HG03139 (cell line): ENCODE data around the gene C1QTNF7.

ENCODE experiments used
- ATAC-seq: cut with Tn5 transposase; IDR thresholded peaks from one replicate; pipeline ENCODE4 v1.9.1; 2021; ENCODE audit not compliant: unreplicated experiment

The C1QTNF7 gene

DNA sequence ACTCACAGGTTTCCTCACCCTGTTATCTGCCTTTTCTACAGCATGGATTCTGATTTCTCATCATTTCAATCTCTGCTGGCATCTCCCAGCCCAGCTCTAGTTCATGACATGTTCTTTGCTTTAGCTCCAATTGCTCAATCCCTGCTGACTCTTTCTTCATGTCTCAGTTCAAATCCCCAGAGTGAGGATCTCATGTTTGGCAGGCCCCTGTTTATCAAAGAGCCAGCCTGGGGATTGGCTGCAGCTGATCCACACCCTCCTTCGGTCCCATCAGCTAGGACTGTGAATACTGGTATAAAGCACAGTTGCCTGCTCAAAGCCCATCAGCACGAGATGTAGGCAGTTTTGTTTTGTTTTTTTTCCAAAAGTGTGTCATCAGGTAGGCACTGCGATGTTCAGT lies 27.5 kb downstream of the C1QTNF7 start:
- ATAC-seq, result no peak

DNA sequence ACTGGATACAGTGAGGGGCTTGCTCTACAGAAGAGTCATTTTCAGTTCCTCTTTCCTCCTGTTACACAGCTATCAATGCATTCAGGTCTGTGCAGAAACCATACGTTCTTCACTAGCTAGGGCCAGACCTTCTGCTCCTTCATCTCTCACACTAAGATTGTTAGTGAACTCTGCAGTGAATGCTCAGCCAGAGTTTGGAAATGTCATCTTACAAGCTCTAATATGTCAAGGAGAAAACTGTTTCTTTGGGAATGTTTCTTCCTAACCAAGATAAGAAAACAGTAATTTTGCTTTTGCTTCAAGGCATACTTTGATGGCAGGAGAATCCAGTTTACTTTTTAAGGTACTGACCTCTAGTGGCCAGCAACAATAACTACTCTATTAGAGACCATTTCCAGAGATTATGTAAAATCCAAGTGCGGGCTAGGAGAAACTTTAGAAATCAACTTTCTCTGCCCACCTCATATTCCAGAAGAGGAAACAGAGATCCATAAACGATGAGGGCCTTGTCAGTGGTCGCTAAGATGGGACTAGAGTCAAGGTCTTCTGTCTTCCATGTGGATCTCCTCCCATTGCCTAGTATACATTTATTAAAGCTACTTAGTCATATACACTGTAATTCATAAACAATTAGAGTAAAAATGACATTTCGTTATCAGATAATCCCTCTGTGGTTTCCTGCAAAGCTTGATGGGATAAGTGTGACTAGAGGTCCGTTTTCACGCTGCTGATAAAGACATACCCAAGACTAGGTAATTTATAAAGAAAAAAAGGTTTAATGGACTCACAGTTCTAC lies 29.8 kb downstream of the C1QTNF7 start:
- ATAC-seq, result peak; percentile 93

DNA sequence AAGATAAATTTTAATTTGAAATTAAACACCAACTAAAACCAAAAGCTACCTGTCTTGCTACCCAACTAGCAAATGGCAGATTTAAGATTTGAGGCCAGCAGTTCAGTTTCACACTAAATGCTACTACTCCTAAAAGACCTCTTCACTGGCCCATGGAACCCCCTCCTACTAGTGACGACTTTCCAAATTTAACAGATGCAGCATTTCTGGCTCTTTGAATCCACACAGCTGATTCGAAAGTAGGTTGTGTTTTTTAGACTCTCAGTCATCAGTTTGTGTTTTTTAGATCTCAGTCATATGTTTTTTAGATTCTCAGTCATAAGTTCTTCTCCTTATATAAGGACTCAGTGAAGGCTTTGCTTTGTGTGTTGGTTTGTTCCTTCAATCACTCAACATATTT lies 30.8 kb downstream of the C1QTNF7 start:
- no peak for ATAC-seq

DNA sequence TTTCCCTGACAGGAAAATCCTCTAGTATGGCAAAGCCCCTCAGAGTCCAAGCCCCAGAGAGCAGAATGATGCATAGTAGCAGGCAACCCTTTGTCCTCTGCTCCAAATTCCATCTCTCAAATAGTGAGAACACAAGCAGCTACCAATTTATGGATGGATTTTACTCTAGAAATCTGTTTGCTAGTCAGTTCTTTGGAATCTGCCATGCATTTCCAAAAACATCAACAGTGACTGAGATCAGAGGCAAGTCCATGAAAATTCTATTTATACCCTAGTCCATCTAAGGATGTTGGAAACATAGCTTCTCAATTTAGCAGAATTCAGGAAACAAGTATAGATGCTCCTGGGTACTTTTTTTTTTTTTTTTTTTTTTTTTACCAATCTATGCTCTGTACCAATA lies 31.9 kb downstream of the C1QTNF7 start:
- no peak for ATAC-seq

- ATAC-seq, result no peak
Measured at GRCh38 chr4:15466596-15466995, 38.8 kb downstream of the C1QTNF7 start.

DNA sequence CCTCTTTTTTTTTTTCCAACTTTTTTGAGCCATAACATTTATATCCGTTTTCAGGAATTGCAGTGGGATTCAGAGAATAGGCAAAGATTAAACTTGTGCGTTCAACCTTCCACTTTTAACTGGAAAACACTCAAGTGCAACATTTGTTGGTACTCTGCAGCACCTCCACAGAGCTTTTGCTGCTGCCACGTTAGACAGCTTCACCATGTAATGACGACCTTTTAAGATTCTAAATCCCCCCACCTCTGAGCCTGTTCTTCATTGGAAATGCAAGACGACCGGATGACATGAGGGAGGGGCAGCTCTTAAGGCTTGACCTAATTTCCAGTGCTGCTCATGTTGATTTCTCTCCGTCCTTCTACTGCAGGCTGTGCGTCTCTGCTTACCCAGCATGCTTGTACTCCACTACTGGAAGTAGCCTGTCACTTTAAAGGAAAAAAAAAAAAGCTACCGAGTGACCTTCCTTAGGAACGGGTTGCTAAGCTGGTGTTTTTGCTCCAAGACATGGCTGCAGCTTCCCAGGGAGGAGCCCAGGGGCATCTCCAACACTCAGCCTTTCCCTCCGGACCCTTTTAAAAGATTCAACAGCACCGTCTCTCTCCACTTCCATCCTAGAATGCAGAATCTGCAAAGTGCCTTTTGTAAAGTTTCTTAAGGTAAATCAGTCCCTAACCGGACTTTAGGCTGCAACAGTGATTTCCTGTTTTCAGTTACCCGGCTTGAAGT lies 41.7 kb downstream of the C1QTNF7 start, which contains the start of gene CC2D2A:
Gene CC2D2A (plus strand): TSS at position 481 of the 726 bp plus-strand sequence. CDS start 6,051 bp downstream, outside the sequence.
- ATAC-seq, result no peak

DNA sequence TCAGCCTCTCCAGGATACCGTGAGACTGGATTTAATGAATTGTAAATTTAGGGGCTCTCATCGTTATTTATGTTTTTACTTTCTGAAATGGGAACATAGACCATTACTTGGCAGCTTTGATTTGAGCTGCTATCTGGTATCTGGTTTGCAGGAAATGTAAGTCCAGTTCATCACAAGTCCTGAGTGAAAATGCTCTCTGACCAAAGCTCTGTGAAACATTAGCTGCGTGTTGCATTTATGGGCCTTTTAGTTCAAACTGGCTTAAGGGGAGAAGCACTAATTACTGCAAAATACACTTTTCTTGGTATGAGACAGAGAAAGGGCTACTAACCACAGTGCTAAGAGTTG lies 42.3 kb downstream of the C1QTNF7 start:
- ATAC-seq, result no peak

DNA sequence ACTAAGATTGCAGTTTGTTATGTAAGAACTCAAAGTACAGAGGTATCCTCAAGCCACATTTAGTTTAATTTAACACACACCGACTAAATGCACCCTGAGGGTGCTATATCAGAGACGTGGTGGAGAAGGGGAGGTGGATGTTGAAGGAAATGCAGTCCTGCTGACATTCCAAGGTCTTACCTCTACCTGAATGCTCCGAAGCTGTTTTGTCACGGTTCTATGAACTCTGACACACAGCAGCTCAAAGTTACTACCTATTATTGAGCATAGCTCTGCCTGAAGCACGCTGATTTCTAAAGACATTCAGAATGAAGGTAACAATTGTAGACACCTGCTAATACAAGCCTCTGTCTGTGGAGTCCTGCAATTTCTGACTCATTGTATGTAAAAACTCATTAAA lies 48.6 kb downstream of the C1QTNF7 start:
- no peak for ATAC-seq

- ATAC-seq, result no peak
Measured at GRCh38 chr4:15478724-15479088, 50.9 kb downstream of the C1QTNF7 start.

- no peak for ATAC-seq
Measured at GRCh38 chr4:15479089-15479912, 51.5 kb downstream of the C1QTNF7 start.

DNA sequence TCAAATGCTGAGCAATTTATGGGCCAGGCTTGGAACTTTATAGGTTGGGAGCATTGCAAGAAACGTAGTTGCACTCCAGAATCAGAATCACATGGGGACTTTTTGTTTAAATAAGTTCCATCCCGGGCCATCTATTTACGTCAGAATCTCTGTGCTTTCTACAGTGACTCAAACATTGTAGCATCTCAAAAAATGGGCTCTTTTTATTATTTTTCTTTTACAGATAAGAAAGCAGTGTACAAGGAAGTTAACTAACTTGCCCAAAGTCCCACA lies 52.0 kb downstream of the C1QTNF7 start:
- ATAC-seq, result no peak

DNA sequence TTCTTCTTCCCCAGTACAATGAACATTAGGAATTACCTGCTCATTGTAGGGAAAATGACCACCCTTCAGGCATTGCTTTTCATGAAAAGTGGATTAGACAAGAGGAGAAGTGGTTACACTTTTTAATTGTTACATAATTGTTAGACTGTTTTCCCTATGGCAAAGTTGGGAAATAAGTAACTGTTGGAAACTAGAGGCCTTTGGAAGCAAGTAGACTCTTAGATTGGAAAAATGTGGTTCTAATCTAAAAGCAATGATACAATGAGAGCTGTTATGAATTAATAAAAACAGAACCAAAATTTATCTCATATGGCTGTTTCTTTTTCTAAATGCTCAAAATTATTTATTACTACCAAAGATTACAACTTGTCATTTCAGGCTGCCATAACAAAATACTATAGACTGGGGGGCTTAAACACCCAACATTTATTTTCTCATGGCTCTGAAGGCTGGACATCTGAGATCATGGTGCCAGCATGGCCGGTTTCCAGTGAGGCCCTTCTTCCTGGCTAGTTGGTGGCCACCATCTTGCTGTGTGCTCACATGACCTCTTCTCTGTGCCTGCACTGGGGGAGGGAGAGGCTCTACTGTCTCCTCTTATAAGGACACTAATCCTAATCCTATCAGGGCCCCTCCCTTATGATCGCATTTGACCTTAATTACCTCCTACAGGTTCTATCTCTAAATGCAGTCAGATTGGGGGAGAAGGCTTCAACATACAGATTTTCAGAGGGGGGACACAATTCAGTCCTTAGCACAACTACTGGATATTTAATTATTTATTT lies 54.3 kb downstream of the C1QTNF7 start:
- no peak for ATAC-seq

GRCh38 chr4:15482842-15483241 lies 55.0 kb downstream of the C1QTNF7 start:
- no peak for ATAC-seq

GRCh38 chr4:15488136-15488535 lies 60.3 kb downstream of the C1QTNF7 start:
- ATAC-seq, result no peak

GRCh38 chr4:15488658-15489470 lies 61.0 kb downstream of the C1QTNF7 start:
- ATAC-seq, result no peak

DNA sequence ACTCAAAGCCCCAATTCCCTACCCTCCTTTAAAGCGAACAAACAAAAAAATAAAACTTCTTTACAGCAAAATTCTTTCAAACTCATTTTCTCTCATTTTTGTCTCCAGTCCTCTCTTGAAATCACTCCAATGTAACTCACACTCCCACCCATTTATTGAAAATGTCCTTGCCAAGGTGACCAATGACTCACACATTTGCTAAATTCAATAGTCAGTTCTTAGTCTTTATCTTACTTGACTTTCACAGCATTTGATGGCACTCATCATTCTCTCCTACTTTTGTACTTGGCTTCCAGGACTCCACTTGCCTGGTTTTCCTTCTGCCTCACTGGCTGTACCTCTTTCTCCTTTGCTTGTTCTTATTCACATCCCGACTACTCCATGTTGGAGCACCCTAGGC lies 61.7 kb downstream of the C1QTNF7 start:
- ATAC-seq, result no peak

DNA sequence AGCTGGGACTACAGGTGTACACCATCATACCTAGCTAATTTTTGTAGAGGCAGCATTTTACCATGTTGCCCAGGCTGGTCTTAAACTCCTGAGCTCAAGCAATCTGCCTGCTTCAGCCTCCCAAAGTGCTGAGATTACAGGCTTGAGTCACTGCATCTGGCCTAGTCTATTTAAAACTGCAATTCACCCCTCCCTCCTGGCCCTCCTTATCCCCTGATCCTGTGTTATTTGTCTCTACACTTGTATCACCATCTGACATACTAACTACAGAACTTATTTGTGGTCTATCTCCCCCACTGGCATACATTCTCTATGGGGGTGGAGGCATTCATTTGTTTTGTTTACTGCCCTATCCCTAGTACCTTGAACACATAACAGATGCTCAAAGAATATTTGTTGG lies 65.6 kb downstream of the C1QTNF7 start:
- ATAC-seq, result no peak

DNA sequence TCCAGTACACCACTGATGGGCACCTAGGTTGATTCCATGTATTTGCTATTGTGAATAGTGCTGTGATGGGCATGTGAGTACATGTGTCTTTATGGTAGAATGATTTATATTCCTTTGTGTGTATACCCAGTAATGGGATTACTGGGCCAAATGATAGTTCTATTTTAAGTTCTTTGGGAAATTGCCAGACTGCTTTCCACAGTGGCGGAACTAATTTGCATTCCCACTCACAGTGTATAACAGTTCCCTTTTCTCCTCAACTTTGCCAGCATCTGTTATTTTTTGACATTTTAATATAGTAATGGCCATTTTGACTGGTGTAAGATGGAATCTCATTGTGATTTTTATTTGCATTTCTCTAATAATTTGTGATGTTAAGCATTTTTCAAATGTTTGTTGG lies 67.8 kb downstream of the C1QTNF7 start:
- no peak for ATAC-seq
